Muscle of leg (tissue), 11 donors: ENCODE results near the gene ZBTB32. TPM values are rescaled to one million over a fixed set of nuclear protein-coding genes. Genes with fewer than 3 reads are reported as not detected.

Experiments
- DNase-seq: peaks from one replicate; pipeline ENCODE4 v3.0.0; 2013
- H3K27ac ChIP-seq: one replicate; pipeline ENCODE4 v1.5.1; 2013; ENCODE audit warnings: mild to moderate bottlenecking, low read length, control low read depth
- H3K27me3 ChIP-seq: one replicate; pipeline ENCODE4 v1.6.1; 2013; ENCODE audit warnings: low read length; ENCODE audit not compliant: control insufficient read depth, insufficient read depth
- H3K36me3 ChIP-seq: one replicate; pipeline ENCODE4 v1.6.1; 2013; ENCODE audit warnings: low read length; ENCODE audit not compliant: control insufficient read depth, insufficient read depth
- H3K4me1 ChIP-seq: one replicate; pipeline ENCODE4 v1.6.1; 2013; ENCODE audit warnings: low read length; ENCODE audit not compliant: control insufficient read depth, insufficient read depth
- H3K4me3 ChIP-seq: one replicate; pipeline ENCODE4 v1.5.1; 2013; ENCODE audit warnings: low read length, control low read depth
- H3K9me3 ChIP-seq: replicated peaks from 2 replicates; pipeline ENCODE4 v1.6.1; 2013; ENCODE audit warnings: low read depth, low read length; ENCODE audit not compliant: control insufficient read depth
- WGBS: methylation state at CpG from one replicate; pipeline ENCODE4 v1.1.5; 2013; ENCODE audit warnings: missing lambda C conversion rate; ENCODE audit not compliant: insufficient coverage; 5-methylcytosine and 5-hydroxymethylcytosine counted together
- polyA plus RNA-seq, 8 donors: library from polyadenylated mRNA; unstranded; fragments of 120-200 nt; gene quantifications; one replicate each; pipeline versions ENCODE4 v1.2.1 to v1.2.3, GENCODE V29; 2013; ENCODE audit warnings: inconsistent platforms in 1 of 8, low replicate concordance in 1 of 8; ENCODE audit not compliant: insufficient read length in 8 of 8, insufficient read depth in 1 of 8
- total RNA-seq: library from RNA; stranded (reverse); fragments of 120-200 nt; gene quantifications from one replicate; pipeline ENCODE4 v1.2.4, GENCODE V29; 2013

Gene ZBTB32
- total and polyA plus RNA-seq, 9 donors = 0.25 to 0.40 (median 0.36) TPM; not detected in 3

- under 1% methylated on average over 44 of the region's 53 CpGs for WGBS
- Histone ChIP-seq H3K9me3 (no peaks in the 10 kb centered on the region), H3K27me3 (no peaks in the 10 kb centered on the region), H3K36me3 (peaks cover 47% of the 10 kb centered on the region), H3K4me3 (peak within 1 kb of the TSS; percentile 99), H3K27ac (peak within 1 kb of the TSS; percentile 99), H3K4me1 (peaks cover 49% of the 10 kb centered on the region)
- peak; percentile 100 for DNase-seq
Observed at GRCh38 chr19:35757749-35758608, 53.6 kb downstream of the ZBTB32 start, which contains the start of gene PROSER3. Gene PROSER3 (plus strand): TSS chr19:35758176. CDS start chr19:35758216, 40 bp downstream.

GRCh38 chr19:35759697-35760096 is 55.3 kb downstream of the ZBTB32 start:
- WGBS = no CpG with 5 or more reads among the region's 2 CpGs
- Histone ChIP-seq H3K4me1 (peaks cover 40% of the 10 kb centered on the region), H3K27me3 (no peaks in the 10 kb centered on the region), H3K36me3 (peaks cover 38% of the 10 kb centered on the region), H3K27ac (no peak overlapping the region), H3K9me3 (no peaks in the 10 kb centered on the region), H3K4me3 (no peak overlapping the region)
- DNase-seq = no peak

- peaks cover 29% of the 10 kb centered on the region for H3K4me1 ChIP-seq
- no peaks in the 10 kb centered on the region for H3K27me3 ChIP-seq
- peaks cover 44% of the 10 kb centered on the region for H3K36me3 ChIP-seq
- H3K4me3 ChIP-seq = no peak overlapping the region
- no peaks in the 10 kb centered on the region for H3K9me3 ChIP-seq
- DNase-seq = no peak
- H3K27ac ChIP-seq = no peak overlapping the region
- 94% methylated on average over 3 of the region's 4 CpGs for WGBS
Observed at GRCh38 chr19:35760711-35761349, 56.5 kb downstream of the ZBTB32 start.

GRCh38 chr19:35764432-35765315 is 60.3 kb downstream of the ZBTB32 start:
- 85% methylated on average over 12 of the region's 17 CpGs for WGBS
- Histone ChIP-seq H3K9me3 (no peaks in the 10 kb centered on the region), H3K27ac (no peak overlapping the region), H3K4me3 (no peak overlapping the region), H3K36me3 (peaks cover 58% of the 10 kb centered on the region), H3K27me3 (no peaks in the 10 kb centered on the region), H3K4me1 (peaks cover 15% of the 10 kb centered on the region)
- DNase-seq = no peak

Other genes with a start within 250 kb of the ZBTB32 start
- 0.18 TPM for gene KRTDAP, start 214.1 kb upstream of the ZBTB32 start, total RNA-seq
- 10 to 100 TPM in 1 of 8 donors, 1 to 10 TPM in 1, under 1 TPM in 2, not detected in 4; 0.43 to 36.6 (median 3.6) TPM for gene KRTDAP, start 214.1 kb upstream of the ZBTB32 start, polyA plus RNA-seq
- 2.0 TPM for gene DMKN, start 190.9 kb upstream of the ZBTB32 start, total RNA-seq
- 10 to 100 TPM in 1 of 8 donors, 1 to 10 TPM in 7; 1.1 to 22.6 (median 2.1) TPM for gene DMKN, start 190.9 kb upstream of the ZBTB32 start, polyA plus RNA-seq
- gene SBSN, start 176.2 kb upstream of the ZBTB32 start, total RNA-seq = not detected
- gene SBSN, start 176.2 kb upstream of the ZBTB32 start, polyA plus RNA-seq = 1 to 10 TPM in 1 of 8 donors, under 1 TPM in 3, not detected in 4; 0.10 to 5.1 (median 0.40) TPM
- not detected for gene GAPDHS, start 171.1 kb upstream of the ZBTB32 start, total RNA-seq
- gene GAPDHS, start 171.1 kb upstream of the ZBTB32 start, polyA plus RNA-seq = not detected
- gene TMEM147, start 158.9 kb upstream of the ZBTB32 start, total RNA-seq = 51.4 TPM
- 10 to 100 TPM; 41.5 to 50.1 (median 44.6) TPM for gene TMEM147, start 158.9 kb upstream of the ZBTB32 start, polyA plus RNA-seq
- gene ATP4A, start 140.9 kb upstream of the ZBTB32 start, total RNA-seq = not detected
- gene ATP4A, start 140.9 kb upstream of the ZBTB32 start, polyA plus RNA-seq = under 1 TPM in 1 of 8 donors, not detected in 7; 0.52 TPM
- gene PMIS2, start 118.4 kb upstream of the ZBTB32 start, total RNA-seq = not detected
- not detected for gene PMIS2, start 118.4 kb upstream of the ZBTB32 start, polyA plus RNA-seq
- gene HAUS5, start 91.8 kb upstream of the ZBTB32 start, total RNA-seq = 9.5 TPM
- gene HAUS5, start 91.8 kb upstream of the ZBTB32 start, polyA plus RNA-seq = 10 to 100 TPM in 7 of 8 donors, 1 to 10 TPM in 1; 9.4 to 16.1 (median 12.6) TPM
- 32.8 TPM for gene RBM42, start 75.5 kb upstream of the ZBTB32 start, total RNA-seq
- 10 to 100 TPM; 44.7 to 55.3 (median 51.5) TPM for gene RBM42, start 75.5 kb upstream of the ZBTB32 start, polyA plus RNA-seq
- 1.6 TPM for gene ETV2, start 62.8 kb upstream of the ZBTB32 start, total RNA-seq
- 1 to 10 TPM; 1.7 to 4.9 (median 3.2) TPM for gene ETV2, start 62.8 kb upstream of the ZBTB32 start, polyA plus RNA-seq
- gene COX6B1, start 56.2 kb upstream of the ZBTB32 start, total RNA-seq = 582 TPM
- 100 to 1,000 TPM; 263 to 328 (median 300) TPM for gene COX6B1, start 56.2 kb upstream of the ZBTB32 start, polyA plus RNA-seq
- not detected for gene UPK1A, start 38.0 kb upstream of the ZBTB32 start, total RNA-seq
- 1 to 10 TPM in 1 of 8 donors, under 1 TPM in 2, not detected in 5; 0.17 to 7.7 (median 0.28) TPM for gene UPK1A, start 38.0 kb upstream of the ZBTB32 start, polyA plus RNA-seq
- gene KMT2B, start 13.4 kb downstream of the ZBTB32 start, total RNA-seq = 7.6 TPM
- 10 to 100 TPM; 17.3 to 33.7 (median 25.3) TPM for gene KMT2B, start 13.4 kb downstream of the ZBTB32 start, polyA plus RNA-seq
- 2.1 TPM for gene IGFLR1, start 37.9 kb downstream of the ZBTB32 start, total RNA-seq
- 1 to 10 TPM; 3.0 to 5.6 (median 3.9) TPM for gene IGFLR1, start 37.9 kb downstream of the ZBTB32 start, polyA plus RNA-seq
- gene U2AF1L4, start 40.9 kb downstream of the ZBTB32 start, total RNA-seq = 14.6 TPM
- 10 to 100 TPM; 10.6 to 17.6 (median 14.1) TPM for gene U2AF1L4, start 40.9 kb downstream of the ZBTB32 start, polyA plus RNA-seq
- 40.2 TPM for gene PSENEN, start 41.1 kb downstream of the ZBTB32 start, total RNA-seq
- 10 to 100 TPM; 34.1 to 45.1 (median 36.8) TPM for gene PSENEN, start 41.1 kb downstream of the ZBTB32 start, polyA plus RNA-seq
- 10.2 TPM for gene LIN37, start 44.0 kb downstream of the ZBTB32 start, total RNA-seq
- gene LIN37, start 44.0 kb downstream of the ZBTB32 start, polyA plus RNA-seq = 10 to 100 TPM in 5 of 8 donors, 1 to 10 TPM in 3; 9.2 to 12.8 (median 10.9) TPM
- gene HSPB6, start 52.5 kb downstream of the ZBTB32 start, total RNA-seq = 46.7 TPM
- gene HSPB6, start 52.5 kb downstream of the ZBTB32 start, polyA plus RNA-seq = 100 to 1,000 TPM; 236 to 741 (median 528) TPM
- 3.9 TPM for gene PROSER3, start 53.6 kb downstream of the ZBTB32 start, total RNA-seq
- 10 to 100 TPM in 6 of 8 donors, 1 to 10 TPM in 2; 6.9 to 14.6 (median 11.9) TPM for gene PROSER3, start 53.6 kb downstream of the ZBTB32 start, polyA plus RNA-seq
- 3.6 TPM for gene ARHGAP33, start 71.0 kb downstream of the ZBTB32 start, total RNA-seq
- gene ARHGAP33, start 71.0 kb downstream of the ZBTB32 start, polyA plus RNA-seq = 10 to 100 TPM in 7 of 8 donors, 1 to 10 TPM in 1; 8.3 to 28.5 (median 19.4) TPM
- not detected for gene PRODH2, start 108.3 kb downstream of the ZBTB32 start, total RNA-seq
- under 1 TPM in 2 of 8 donors, not detected in 6; 0.18 to 0.27 TPM for gene PRODH2, start 108.3 kb downstream of the ZBTB32 start, polyA plus RNA-seq
- 0.09 TPM for gene NPHS1, start 147.9 kb downstream of the ZBTB32 start, total RNA-seq
- gene NPHS1, start 147.9 kb downstream of the ZBTB32 start, polyA plus RNA-seq = under 1 TPM in 7 of 8 donors, not detected in 1; 0.04 to 0.37 (median 0.21) TPM
- 0.31 TPM for gene KIRREL2, start 152.4 kb downstream of the ZBTB32 start, total RNA-seq
- gene KIRREL2, start 152.4 kb downstream of the ZBTB32 start, polyA plus RNA-seq = 1 to 10 TPM in 1 of 8 donors, under 1 TPM in 7; 0.28 to 1.0 (median 0.58) TPM
- 4.7 TPM for gene APLP1, start 164.0 kb downstream of the ZBTB32 start, total RNA-seq
- 10 to 100 TPM in 3 of 8 donors, 1 to 10 TPM in 5; 4.6 to 10.7 (median 7.5) TPM for gene APLP1, start 164.0 kb downstream of the ZBTB32 start, polyA plus RNA-seq
- gene NFKBID, start 196.0 kb downstream of the ZBTB32 start, total RNA-seq = 1.8 TPM
- 1 to 10 TPM in 6 of 8 donors, under 1 TPM in 2; 0.85 to 3.3 (median 1.6) TPM for gene NFKBID, start 196.0 kb downstream of the ZBTB32 start, polyA plus RNA-seq
- gene HCST, start 198.0 kb downstream of the ZBTB32 start, total RNA-seq = 4.0 TPM
- gene HCST, start 198.0 kb downstream of the ZBTB32 start, polyA plus RNA-seq = 1 to 10 TPM; 3.5 to 7.8 (median 5.6) TPM
- gene TYROBP, start 203.7 kb downstream of the ZBTB32 start, total RNA-seq = 18.0 TPM
- gene TYROBP, start 203.7 kb downstream of the ZBTB32 start, polyA plus RNA-seq = 10 to 100 TPM; 16.5 to 22.5 (median 18.9) TPM
- 1.8 TPM for gene LRFN3, start 231.8 kb downstream of the ZBTB32 start, total RNA-seq
- gene LRFN3, start 231.8 kb downstream of the ZBTB32 start, polyA plus RNA-seq = 10 to 100 TPM in 3 of 8 donors, 1 to 10 TPM in 5; 6.3 to 13.9 (median 9.3) TPM